HEK293 (cell line): Measurements from ENCODE around the gene ITGB5.

ENCODE experiments used
- CTCF ChIA-PET: fragments of 350-600 bp; formaldehyde crosslinking; extraction: SDS; loops from one replicate; lab custom pipeline; 2021; ENCODE audit warnings: antibody characterized with exemption; lab: Yijun Ruan, JAX
- POLR2A ChIA-PET: fragments of 300-600 bp; formaldehyde crosslinking; extraction: SDS; loops from one replicate; lab custom pipeline; 2020; ENCODE audit warnings: antibody characterized with exemption, inconsistent platforms; lab: Yijun Ruan, JAX
- H3K27ac ChIP-seq: fragments of 200-500 bp; sonication (Bioruptor generic); 2 replicates; pipeline ENCODE4 v1.5.1; 2014; ENCODE audit warnings: low read depth, low read length, control low read depth, inconsistent platforms; ENCODE audit errors: extremely low read depth
- H3K36me3 ChIP-seq, 2 experiments: fragments of 200-500 bp in 1 of 2; sonication (Bioruptor generic) in 1 of 2; 1 replicate in 1 of 2; 2 replicates in 1 of 2; pipeline ENCODE4 v1.5.1; 2014 to 2017; ENCODE audit warnings: inconsistent platforms in 2 of 2, low read length in 2 of 2; ENCODE audit not compliant: control insufficient read depth in 2 of 2, insufficient read depth in 1 of 2
- H3K4me1 ChIP-seq: fragments of 200-500 bp; sonication (Bioruptor generic); 2 replicates; pipeline ENCODE4 v1.5.1; 2014; ENCODE audit warnings: mild to moderate bottlenecking, low read length, inconsistent platforms; ENCODE audit not compliant: control insufficient read depth, insufficient read depth
- H3K4me3 ChIP-seq: 2 replicates; pipeline ENCODE4 v1.5.1; 2011; ENCODE audit warnings: low read depth, mild to moderate bottlenecking, control low read depth, low read length, moderate library complexity
- H3K9me3 ChIP-seq: fragments of 200-500 bp; sonication (Bioruptor generic); 2 replicates; pipeline ENCODE4 v1.5.1; 2014; ENCODE audit warnings: low read depth, low read length, inconsistent platforms; ENCODE audit not compliant: control insufficient read depth, insufficient read depth
- AEBP2 ChIP-seq: fragments of 450-650 bp; formaldehyde crosslinking; IDR thresholded peaks from 2 replicates; pipeline ENCODE4 v1.5.1; 2016; ENCODE audit warnings: missing biosample characterization, missing genetic modification characterization, borderline replicate concordance
- EGR2 ChIP-seq: fragments of 450-650 bp; formaldehyde crosslinking; IDR thresholded peaks from 2 replicates; pipeline ENCODE4 v1.5.1; 2016; ENCODE audit warnings: low read depth, missing biosample characterization, missing genetic modification characterization
- HOXC10 ChIP-seq: sonication (generic); formaldehyde crosslinking; IDR thresholded peaks from 2 replicates; pipeline ENCODE4 v1.8.1; 2023; ENCODE audit warnings: mild to moderate bottlenecking, missing genetic modification reagents
- PBX3 ChIP-seq: sonication (generic); formaldehyde crosslinking; IDR thresholded peaks from 2 replicates; pipeline ENCODE4 v1.8.1; 2022; ENCODE audit warnings: mild to moderate bottlenecking, moderate library complexity, missing genetic modification reagents
- PRDM1 ChIP-seq: fragments of 450-650 bp; formaldehyde crosslinking; IDR thresholded peaks from 2 replicates; pipeline ENCODE4; 2016; ENCODE audit warnings: missing biosample characterization, missing genetic modification characterization
- WT1 ChIP-seq: fragments of 450-650 bp; formaldehyde crosslinking; IDR thresholded peaks from 2 replicates; pipeline ENCODE4 v1.5.1; 2016; ENCODE audit warnings: missing biosample characterization, missing genetic modification characterization
- ZFP37 ChIP-seq: fragments of 450-650 bp; formaldehyde crosslinking; IDR thresholded peaks from 2 replicates; pipeline ENCODE4 v1.5.1; 2016; ENCODE audit warnings: missing biosample characterization, missing genetic modification characterization
- ZFP41 ChIP-seq: fragments of 450-650 bp; formaldehyde crosslinking; IDR thresholded peaks from 2 replicates; pipeline ENCODE4 v1.5.1; 2016; ENCODE audit warnings: missing biosample characterization, missing genetic modification characterization, borderline replicate concordance
- ZNF121 ChIP-seq: fragments of 450-650 bp; formaldehyde crosslinking; IDR thresholded peaks from 2 replicates; pipeline ENCODE4 v1.5.1; 2016; ENCODE audit warnings: missing biosample characterization, missing genetic modification characterization
- ZNF133 ChIP-seq: fragments of 450-650 bp; formaldehyde crosslinking; IDR thresholded peaks from 2 replicates; pipeline ENCODE4 v1.5.1; 2016; ENCODE audit warnings: missing biosample characterization, missing genetic modification characterization
- ZNF138 ChIP-seq: fragments of 450-650 bp; formaldehyde crosslinking; IDR thresholded peaks from 2 replicates; pipeline ENCODE4 v1.5.1; 2016; ENCODE audit warnings: missing biosample characterization, missing genetic modification characterization, borderline replicate concordance
- ZNF211 ChIP-seq: fragments of 450-650 bp; formaldehyde crosslinking; IDR thresholded peaks from 2 replicates; pipeline ENCODE4 v1.5.1; 2016; ENCODE audit warnings: low read depth, missing biosample characterization, missing genetic modification characterization
- ZNF248 ChIP-seq: fragments of 450-650 bp; formaldehyde crosslinking; IDR thresholded peaks from 2 replicates; pipeline ENCODE4 v1.5.1; 2017; ENCODE audit warnings: missing biosample characterization, missing genetic modification characterization
- ZNF350 ChIP-seq: fragments of 450-650 bp; formaldehyde crosslinking; IDR thresholded peaks from 2 replicates; pipeline ENCODE4 v1.5.0; 2017; ENCODE audit warnings: missing biosample characterization, mild to moderate bottlenecking, missing genetic modification characterization
- ZNF596 ChIP-seq: fragments of 450-650 bp; IDR thresholded peaks from 2 replicates; pipeline ENCODE4 v1.5.0; 2018; ENCODE audit warnings: missing biosample characterization, mild to moderate bottlenecking, missing genetic modification characterization, moderate library complexity
- ZNF654 ChIP-seq: fragments of 450-650 bp; formaldehyde crosslinking; IDR thresholded peaks from 2 replicates; pipeline ENCODE4 v1.5.1; 2016; ENCODE audit warnings: low read depth, missing biosample characterization, missing genetic modification characterization
- ZNF670 ChIP-seq: fragments of 450-650 bp; formaldehyde crosslinking; IDR thresholded peaks from 2 replicates; pipeline ENCODE4 v1.5.1; 2016; ENCODE audit warnings: missing biosample characterization, missing genetic modification characterization, low read depth
- ZNF677 ChIP-seq: fragments of 450-650 bp; IDR thresholded peaks from 2 replicates; pipeline ENCODE4 v1.5.0; 2018; ENCODE audit warnings: missing biosample characterization, mild to moderate bottlenecking, missing genetic modification characterization, moderate library complexity
- ZNF76 ChIP-seq: fragments of 450-650 bp; formaldehyde crosslinking; IDR thresholded peaks from 2 replicates; pipeline ENCODE4; 2016; ENCODE audit warnings: low read depth, missing biosample characterization, missing genetic modification characterization, borderline replicate concordance
- ZNF777 ChIP-seq: fragments of 450-650 bp; formaldehyde crosslinking; IDR thresholded peaks from 2 replicates; pipeline ENCODE4 v1.5.1; 2017; ENCODE audit warnings: missing biosample characterization, missing genetic modification characterization, borderline replicate concordance
- ZNF785 ChIP-seq: fragments of 450-650 bp; formaldehyde crosslinking; IDR thresholded peaks from 2 replicates; pipeline ENCODE4 v1.5.1; 2016; ENCODE audit warnings: missing biosample characterization, missing genetic modification characterization
- ZSCAN5A ChIP-seq: fragments of 450-650 bp; formaldehyde crosslinking; IDR thresholded peaks from 2 replicates; pipeline ENCODE4 v1.5.1; 2016; ENCODE audit warnings: missing biosample characterization, missing genetic modification characterization
- TF ChIP-seq, protein P1 (sequence below): fragments of 450-650 bp; formaldehyde crosslinking; IDR thresholded peaks from 2 replicates; pipeline ENCODE4 v1.5.1; 2016; ENCODE audit warnings: missing biosample characterization, missing genetic modification characterization

ITGB5 gene

DNA sequence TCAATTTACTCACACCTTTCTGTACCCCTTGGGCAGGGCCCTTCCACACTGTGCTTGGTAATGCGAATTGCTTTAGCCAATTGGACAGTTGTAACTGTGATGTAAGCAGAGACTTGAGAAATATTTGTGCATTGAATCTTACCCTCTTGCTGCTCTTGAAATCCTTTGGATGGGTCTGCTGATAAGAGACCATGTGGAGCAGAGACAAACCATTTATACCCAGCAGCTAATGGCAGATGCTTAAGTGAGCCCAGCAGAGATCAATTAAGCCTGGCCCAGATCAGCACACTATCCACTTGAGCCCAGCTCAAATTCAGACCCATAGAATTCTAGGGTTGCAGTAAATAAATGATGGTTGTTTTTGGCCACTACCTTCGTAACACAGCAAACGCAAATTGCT, 28.1 kb upstream of the ITGB5 start (continued):
- no peak for TF ChIP-seq ZNF677 (tag by site-specific recombination)
- TF ChIP-seq, protein P1, sequence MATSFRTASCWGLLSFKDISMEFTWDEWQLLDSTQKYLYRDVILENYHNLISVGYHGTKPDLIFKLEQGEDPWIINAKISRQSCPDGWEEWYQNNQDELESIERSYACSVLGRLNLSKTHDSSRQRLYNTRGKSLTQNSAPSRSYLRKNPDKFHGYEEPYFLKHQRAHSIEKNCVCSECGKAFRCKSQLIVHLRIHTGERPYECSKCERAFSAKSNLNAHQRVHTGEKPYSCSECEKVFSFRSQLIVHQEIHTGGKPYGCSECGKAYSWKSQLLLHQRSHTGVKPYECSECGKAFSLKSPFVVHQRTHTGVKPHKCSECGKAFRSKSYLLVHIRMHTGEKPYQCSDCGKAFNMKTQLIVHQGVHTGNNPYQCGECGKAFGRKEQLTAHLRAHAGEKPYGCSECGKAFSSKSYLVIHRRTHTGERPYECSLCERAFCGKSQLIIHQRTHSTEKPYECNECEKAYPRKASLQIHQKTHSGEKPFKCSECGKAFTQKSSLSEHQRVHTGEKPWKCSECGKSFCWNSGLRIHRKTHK (tag by site-specific recombination), result no peak
- TF ChIP-seq ZNF670 (tag by site-specific recombination), result no peak
- TF ChIP-seq ZNF138 (tag by site-specific recombination), result no peak
- no peak for TF ChIP-seq ZFP41 (tag by site-specific recombination)
- no peak for TF ChIP-seq ZNF777 (tag by site-specific recombination)
- TF ChIP-seq AEBP2, result no peak
- no peak for TF ChIP-seq PRDM1 (tag by site-specific recombination)
- TF ChIP-seq, all 188 proteins: peak for 0

- POLR2A ChIA-PET, result no interaction called here
- no peak overlapping the region for H3K4me3 ChIP-seq
- H3K9me3 ChIP-seq, result no peaks in the 10 kb centered on the region
- TF ChIP-seq ZSCAN5A (tag by site-specific recombination), result no peak
- no peak for TF ChIP-seq PBX3 (CRISPR knock-in tag)
- no peak for TF ChIP-seq ZNF133 (tag by site-specific recombination)
- TF ChIP-seq ZNF785 (tag by site-specific recombination), result no peak
- TF ChIP-seq EGR2 (tag by site-specific recombination), result no peak
- no peak for TF ChIP-seq WT1 (tag by site-specific recombination)
- TF ChIP-seq ZNF76 (tag by site-specific recombination), result no peak
- no peak for TF ChIP-seq ZNF654
- TF ChIP-seq ZNF121 (tag by site-specific recombination), result no peak
- TF ChIP-seq ZNF211 (tag by site-specific recombination), result no peak
- TF ChIP-seq ZNF596 (tag by site-specific recombination), result no peak
- no peak for TF ChIP-seq ZNF350 (tag by site-specific recombination)
- no peak for TF ChIP-seq ZNF248 (tag by site-specific recombination)
- no peak for TF ChIP-seq ZFP37 (tag by site-specific recombination)
- no peak for TF ChIP-seq HOXC10 (CRISPR knock-in tag)
- H3K27ac ChIP-seq, result no peak overlapping the region
- H3K36me3 ChIP-seq, result no peaks in the 10 kb centered on the region
- CTCF ChIA-PET, result interaction anchor here (0.7 to 8.0 kb wide), 2 partner anchors 145 to 732 kb away, joined by 3 to 201 read pairs; no protein-coding TSS in a partner anchor
- H3K4me1 ChIP-seq, result no peaks in the 10 kb centered on the region
These were observed 20.8 kb upstream of the ITGB5 start for GRCh38 chr3:124907957-124908356.
